Large intestine (tissue), 3 donors: ENCODE data around the gene CD70. TPM values are rescaled to one million over a fixed set of nuclear protein-coding genes. Genes with fewer than 3 reads are reported as not detected.
"Not testable (repeated sequence)": the region's sequence is repeated elsewhere in the genome, so short reads cannot be mapped to it uniquely, and the experiment has no call there.

ENCODE experiments used
- DNase-seq, 2 donors: peaks; one replicate each; pipeline versions ENCODE4 v3.0.0 to v3.0.0-alpha.2; 2013
- H3K27ac ChIP-seq: one replicate; pipeline ENCODE4 v1.5.1; 2013; ENCODE audit warnings: low read length
- H3K27me3 ChIP-seq: 2 replicates; pipeline ENCODE4 v1.6.1; 2013; ENCODE audit warnings: low read length; ENCODE audit not compliant: control insufficient read depth, insufficient read depth
- H3K36me3 ChIP-seq: 2 replicates; pipeline ENCODE4 v1.6.1; 2013; ENCODE audit warnings: low read length; ENCODE audit not compliant: control insufficient read depth, insufficient read depth
- H3K4me1 ChIP-seq: one replicate; pipeline ENCODE4 v1.6.1; 2013; ENCODE audit warnings: low read length; ENCODE audit not compliant: control insufficient read depth, insufficient read depth
- H3K4me3 ChIP-seq: one replicate; pipeline ENCODE4 v1.5.1; 2013; ENCODE audit warnings: low read length
- H3K9me3 ChIP-seq: one replicate; pipeline ENCODE4 v1.6.1; 2013; ENCODE audit warnings: mild to moderate bottlenecking, low read depth, low read length, moderate library complexity; ENCODE audit not compliant: control insufficient read depth
- WGBS: methylation state at CpG from one replicate; pipeline ENCODE4 v1.1.5; 2013; ENCODE audit warnings: low lambda C conversion rate; ENCODE audit not compliant: insufficient coverage; 5-methylcytosine and 5-hydroxymethylcytosine counted together
- polyA plus RNA-seq: library from polyadenylated mRNA; unstranded; fragments of 120-200 nt; gene quantifications from one replicate; pipeline ENCODE4 v1.2.1, GENCODE V29; 2013

CD70 gene
- polyA plus RNA-seq, 1 donor: not detected

GRCh38 chr19:6570764-6571163 lies 20.2 kb downstream of the CD70 start:
- H3K27me3 ChIP-seq: no peaks in the 10 kb centered on the region
- no peaks in the 10 kb centered on the region for H3K9me3 ChIP-seq
- no peak overlapping the region for H3K27ac ChIP-seq
- no CpG with 5 or more reads among the region's 3 CpGs for WGBS
- H3K36me3 ChIP-seq: no peaks in the 10 kb centered on the region
- no peak overlapping the region for H3K4me3 ChIP-seq
- no peak for DNase-seq
- H3K4me1 ChIP-seq: no peaks in the 10 kb centered on the region

- Histone ChIP-seq H3K4me1 (no peaks in the 10 kb centered on the region), H3K27ac (no peak overlapping the region), H3K9me3 (no peaks in the 10 kb centered on the region), H3K27me3 (no peaks in the 10 kb centered on the region), H3K36me3 (no peaks in the 10 kb centered on the region), H3K4me3 (no peak overlapping the region)
- no peak for DNase-seq
- WGBS: no CpG with 5 or more reads among the region's 3 CpGs
Measured at GRCh38 chr19:6568816-6569215, 22.1 kb downstream of the CD70 start.

- WGBS: 100% methylated on average over 2 of the region's 8 CpGs
- Histone ChIP-seq H3K27ac (no peak overlapping the region), H3K36me3 (no peaks in the 10 kb centered on the region), H3K4me1 (no peaks in the 10 kb centered on the region), H3K9me3 (no peaks in the 10 kb centered on the region), H3K27me3 (no peaks in the 10 kb centered on the region), H3K4me3 (no peak overlapping the region)
- DNase-seq: no peak
Measured at GRCh38 chr19:6568010-6568526, 22.9 kb downstream of the CD70 start.

GRCh38 chr19:6566727-6567126 lies 24.2 kb downstream of the CD70 start:
- DNase-seq, H3K27ac ChIP-seq, H3K4me3 ChIP-seq, H3K9me3 ChIP-seq, H3K27me3 ChIP-seq, H3K4me1 ChIP-seq, H3K36me3 ChIP-seq: not testable (repeated sequence)
- WGBS: 60% methylated on average over 1 of the region's 3 CpGs

GRCh38 chr19:6564393-6564792 lies 26.6 kb downstream of the CD70 start:
- Histone ChIP-seq H3K27me3 (no peaks in the 10 kb centered on the region), H3K9me3 (no peaks in the 10 kb centered on the region), H3K27ac (no peak overlapping the region), H3K36me3 (no peaks in the 10 kb centered on the region), H3K4me3 (no peak overlapping the region), H3K4me1 (no peaks in the 10 kb centered on the region)
- no peak for DNase-seq
- WGBS: no CpG with 5 or more reads among the region's 2 CpGs

- H3K4me3 ChIP-seq, H3K27ac ChIP-seq, H3K36me3 ChIP-seq, DNase-seq, H3K9me3 ChIP-seq, H3K4me1 ChIP-seq, H3K27me3 ChIP-seq: not testable (repeated sequence)
- no CpG with 5 or more reads among the region's 1 CpG for WGBS
Measured at GRCh38 chr19:6562437-6562836, 28.5 kb downstream of the CD70 start.

GRCh38 chr19:6556480-6557195 lies 34.3 kb downstream of the CD70 start:
- no peaks in the 10 kb centered on the region for H3K27me3 ChIP-seq
- DNase-seq: no peak
- WGBS: 74% methylated on average over 7 of the region's 11 CpGs
- no peak overlapping the region for H3K4me3 ChIP-seq
- H3K27ac ChIP-seq: no peak overlapping the region
- H3K4me1 ChIP-seq: no peaks in the 10 kb centered on the region
- no peaks in the 10 kb centered on the region for H3K36me3 ChIP-seq
- peaks cover 4% of the 10 kb centered on the region for H3K9me3 ChIP-seq

GRCh38 chr19:6556043-6556449 lies 34.9 kb downstream of the CD70 start:
- Histone ChIP-seq H3K4me1 (no peaks in the 10 kb centered on the region), H3K4me3 (no peak overlapping the region), H3K27me3 (no peaks in the 10 kb centered on the region), H3K9me3 (peaks cover 7% of the 10 kb centered on the region), H3K27ac (no peak overlapping the region), H3K36me3 (no peaks in the 10 kb centered on the region)
- WGBS: 94% methylated on average over 2 of the region's 2 CpGs
- no peak for DNase-seq

GRCh38 chr19:6551607-6552450 lies 39.1 kb downstream of the CD70 start:
- Histone ChIP-seq H3K36me3 (no peaks in the 10 kb centered on the region), H3K27me3 (no peaks in the 10 kb centered on the region), H3K4me1 (no peaks in the 10 kb centered on the region), H3K9me3 (peaks cover 7% of the 10 kb centered on the region), H3K4me3 (no peak overlapping the region), H3K27ac (no peak overlapping the region)
- no CpG with 5 or more reads among the region's 28 CpGs for WGBS
- DNase-seq: no peak

GRCh38 chr19:6551091-6551490 lies 39.9 kb downstream of the CD70 start:
- Histone ChIP-seq H3K4me1 (no peaks in the 10 kb centered on the region), H3K36me3 (no peaks in the 10 kb centered on the region), H3K27me3 (no peaks in the 10 kb centered on the region), H3K4me3 (no peak overlapping the region), H3K27ac (no peak overlapping the region), H3K9me3 (peaks cover 7% of the 10 kb centered on the region)
- DNase-seq: no peak
- WGBS: no CpG with 5 or more reads among the region's 3 CpGs
